NCI-H146 (cell line): ENCODE results near the gene FHL3.
"Not testable (repeated sequence)": the region's sequence is repeated elsewhere in the genome, so short reads cannot be mapped to it uniquely, and the experiment has no call there.

Experiments
- DNase-seq: peaks from one replicate; lab custom pipeline; 2025; lab: John Stamatoyannopoulos, UW

The FHL3 gene

DNA sequence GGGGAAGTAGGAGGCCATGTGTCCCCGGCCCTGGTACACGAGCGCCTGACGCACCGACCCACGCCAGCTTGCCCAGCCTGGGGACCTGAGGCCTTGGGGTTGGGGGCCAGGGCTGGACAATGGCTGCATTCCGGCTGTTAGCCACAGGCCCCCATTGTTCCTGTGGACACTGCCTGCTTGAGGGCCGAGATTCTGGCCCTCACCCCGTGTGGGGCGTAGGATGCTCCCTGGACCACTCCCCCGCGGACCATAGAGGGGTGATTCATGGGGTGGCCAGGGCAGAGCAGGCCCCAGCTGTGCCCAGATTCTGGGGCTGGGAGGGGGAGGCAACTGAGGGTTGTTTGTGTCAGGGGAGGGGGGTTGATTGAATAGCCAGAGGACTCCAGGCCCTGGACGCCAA lies 29.6 kb upstream of the FHL3 start:
- DNase-seq = no peak

GRCh38 chr1:38032992-38033391 lies 27.7 kb upstream of the FHL3 start:
- not testable (repeated sequence) for DNase-seq

- no peak for DNase-seq
These were observed 26.2 kb upstream of the FHL3 start for GRCh38 chr1:38031513-38031866.

DNA sequence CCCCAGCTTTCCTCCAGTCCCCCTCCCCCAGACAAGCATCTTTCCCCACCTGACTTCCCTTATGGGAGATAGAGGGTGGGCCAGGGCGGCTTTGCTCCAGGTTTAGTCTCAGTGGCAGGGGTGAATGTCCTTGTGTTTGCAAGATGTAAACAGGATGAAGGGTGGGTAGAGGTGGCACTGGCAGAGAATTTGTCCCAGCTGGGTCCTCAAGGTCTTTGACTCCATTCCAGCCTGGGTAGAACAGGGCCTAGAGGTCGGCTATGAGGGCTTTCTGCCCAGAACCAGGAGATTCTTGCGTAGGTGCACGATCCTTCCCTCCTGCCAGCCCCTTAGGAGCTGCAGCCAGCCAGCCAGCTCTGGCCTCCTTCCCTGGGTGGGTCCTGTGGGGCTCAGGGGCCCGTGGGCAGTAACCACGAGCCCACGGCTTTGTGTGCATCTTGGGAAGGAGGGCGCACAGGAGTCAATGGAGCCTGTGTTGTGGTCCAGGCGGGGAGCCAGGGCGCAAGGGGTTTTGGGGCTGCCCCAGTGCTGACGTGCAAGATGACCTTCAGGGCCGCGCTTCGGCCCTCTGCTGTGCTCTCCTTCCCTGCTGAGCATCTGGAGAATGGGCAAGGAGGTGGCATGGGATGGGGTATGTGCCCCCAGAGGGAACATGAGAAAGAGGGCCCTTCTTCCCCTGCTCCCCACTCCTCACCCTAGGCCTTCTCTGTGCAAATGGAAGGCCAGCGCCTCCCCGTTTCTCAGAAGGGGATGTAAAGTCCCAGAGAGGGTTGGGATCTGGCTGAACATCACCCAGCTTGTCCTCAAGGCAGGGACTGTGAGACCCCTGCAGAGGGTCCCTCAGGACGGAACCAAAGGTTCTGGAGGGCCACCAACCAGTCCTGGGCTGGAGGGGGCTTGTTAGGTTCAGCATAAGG lies 25.5 kb upstream of the FHL3 start:
- no peak for DNase-seq

GRCh38 chr1:38029685-38030511 lies 24.6 kb upstream of the FHL3 start:
- no peak for DNase-seq

DNA sequence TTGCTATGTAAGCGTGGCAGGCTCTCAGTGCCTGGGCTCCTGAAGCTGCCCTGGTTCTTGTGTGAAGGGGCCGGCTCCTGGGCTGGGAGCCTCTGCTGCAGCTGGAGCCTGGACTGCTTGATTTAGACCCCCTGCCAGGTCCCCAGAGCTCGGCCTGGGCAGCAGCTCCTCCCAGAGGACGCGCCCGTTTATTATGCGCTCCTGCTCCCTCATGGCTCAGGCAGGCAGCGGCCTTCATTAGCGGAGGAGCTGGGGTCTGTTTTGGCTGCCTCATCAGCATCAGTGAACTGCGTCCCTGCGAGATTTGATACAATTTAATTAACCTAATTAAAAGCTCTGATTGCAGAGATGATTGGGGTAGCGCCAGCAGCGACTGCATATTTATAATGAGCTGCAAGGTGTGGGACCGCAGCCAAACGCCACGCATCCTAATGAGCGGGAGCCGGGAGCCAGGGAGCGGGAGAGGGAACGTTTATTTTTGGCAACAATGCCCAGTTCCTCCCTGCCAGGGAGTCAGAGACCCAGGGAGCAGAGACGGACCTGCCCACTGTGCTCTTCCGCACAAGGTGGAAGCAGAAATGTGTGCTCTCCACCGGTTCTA lies 23.9 kb upstream of the FHL3 start:
- peak; percentile 77 for DNase-seq

- no peak for DNase-seq
These were observed 23.4 kb upstream of the FHL3 start for GRCh38 chr1:38028671-38029070.

GRCh38 chr1:38028105-38028591 lies 22.8 kb upstream of the FHL3 start:
- no peak for DNase-seq

- DNase-seq = no peak
These were observed 22.1 kb upstream of the FHL3 start for GRCh38 chr1:38027201-38028104.

DNA sequence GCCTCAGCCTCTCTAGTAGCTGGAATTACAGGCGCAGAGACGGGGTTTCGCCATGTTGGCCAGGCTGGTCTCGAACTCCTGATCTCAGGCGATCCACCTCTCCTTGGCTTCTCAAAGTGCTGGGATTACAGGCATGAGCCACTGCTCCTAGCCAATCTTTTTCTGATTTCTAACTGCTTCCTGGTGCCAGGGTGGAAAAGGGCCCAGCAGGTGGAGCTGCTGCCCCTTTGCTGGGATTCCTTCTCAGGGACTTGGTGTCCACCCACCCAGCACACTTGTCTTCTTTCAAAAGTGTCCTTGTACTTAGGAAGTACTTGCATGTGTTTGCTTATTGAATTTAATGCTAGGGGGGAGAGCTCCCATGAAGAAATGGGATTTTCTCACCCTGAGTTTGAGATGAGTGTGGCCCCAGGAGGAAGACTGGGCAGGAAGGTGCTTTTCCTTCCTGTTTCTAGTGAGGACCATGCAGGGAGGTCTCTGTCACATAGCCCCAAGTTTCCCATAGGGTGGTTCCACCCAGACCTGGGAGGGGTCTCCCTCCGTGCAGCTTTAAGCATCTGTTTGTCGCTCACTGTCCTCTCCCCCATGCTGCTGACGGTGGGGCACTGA lies 21.4 kb upstream of the FHL3 start:
- DNase-seq = no peak

GRCh38 chr1:38025664-38026063 lies 20.4 kb upstream of the FHL3 start:
- DNase-seq = no peak

DNA sequence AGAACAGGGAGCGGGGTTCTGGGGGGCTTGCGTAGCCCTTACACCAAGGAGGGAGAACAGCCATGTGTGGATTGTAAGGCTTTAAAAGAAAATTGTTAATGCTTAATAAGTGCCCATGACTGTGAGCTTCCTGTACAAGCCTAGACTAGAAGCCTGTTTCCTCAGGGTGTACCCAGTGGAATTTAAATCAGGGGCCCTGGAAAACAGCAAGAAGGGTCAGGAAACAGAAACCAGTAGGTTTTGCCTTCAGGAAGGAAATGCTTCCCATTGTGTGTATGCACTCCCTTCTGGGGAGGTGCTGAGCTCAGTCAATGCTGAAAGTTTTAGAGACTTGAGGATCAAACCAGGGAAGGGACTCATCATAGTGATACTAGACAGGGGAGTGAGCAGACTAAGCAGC lies 19.9 kb upstream of the FHL3 start:
- no peak for DNase-seq

- no peak for DNase-seq
These were observed 17.5 kb upstream of the FHL3 start for GRCh38 chr1:38022810-38023209.

- DNase-seq = no peak
These were observed 16.7 kb upstream of the FHL3 start for GRCh38 chr1:38021969-38022368.

GRCh38 chr1:38020396-38020795 lies 15.1 kb upstream of the FHL3 start:
- no peak for DNase-seq

DNA sequence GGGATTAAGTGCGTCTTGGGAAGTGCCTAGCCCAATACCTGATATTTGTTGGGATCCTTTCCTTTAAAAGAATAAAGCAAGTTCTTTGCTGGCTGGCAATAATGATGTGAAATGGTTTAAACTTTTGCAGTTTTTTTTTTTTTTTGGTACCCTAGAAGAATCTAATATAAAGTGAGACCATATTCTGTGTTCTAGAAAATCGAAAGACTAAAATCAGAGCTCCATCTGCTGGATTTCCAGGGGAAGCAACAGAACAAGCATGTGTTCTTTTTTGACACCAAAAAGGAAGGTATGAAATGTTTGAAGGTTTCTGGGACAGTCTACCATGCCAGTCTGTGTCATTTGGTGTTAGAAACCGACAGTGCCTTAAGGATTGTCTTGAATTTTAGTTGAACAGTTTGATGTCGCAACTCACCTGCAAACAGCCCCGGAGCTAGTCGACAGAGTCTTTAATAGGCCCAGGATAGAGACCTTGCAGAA lies 13.6 kb upstream of the FHL3 start:
- no peak for DNase-seq

DNA sequence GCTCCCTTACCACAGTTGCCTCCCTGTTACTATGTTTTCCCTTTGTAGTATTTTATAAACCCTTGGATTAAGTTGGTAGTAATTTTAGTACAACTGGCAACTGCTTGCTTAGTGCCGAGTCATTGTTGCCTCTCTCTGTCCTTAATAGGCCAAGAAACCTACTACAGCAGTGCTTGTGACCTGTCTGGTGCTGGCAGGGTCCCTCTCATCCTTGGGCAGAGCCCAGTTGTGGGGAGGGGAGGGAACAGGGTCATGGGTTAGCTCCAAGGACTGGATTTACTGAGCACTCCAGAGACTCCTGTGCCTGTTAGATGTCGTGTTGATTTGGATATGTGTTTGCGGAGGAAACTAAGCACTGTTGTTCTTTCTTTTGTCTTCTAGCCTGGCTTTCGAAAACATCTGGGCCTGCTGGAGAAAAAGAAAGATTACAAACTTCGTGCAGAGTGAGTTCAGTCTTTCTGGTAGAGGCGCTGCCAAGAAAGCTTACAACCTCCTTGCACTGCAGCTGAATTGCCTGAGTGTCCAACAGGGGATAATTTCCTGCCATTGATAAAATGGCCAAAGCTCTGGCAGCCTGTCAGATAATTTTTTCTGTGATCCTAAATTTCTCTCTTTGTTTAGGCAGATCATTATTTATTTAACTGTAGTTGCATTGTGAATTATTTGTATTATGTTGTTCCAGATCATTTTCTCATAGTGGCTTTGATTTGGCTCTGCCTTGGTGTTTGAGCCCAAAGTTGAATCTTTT lies 10.8 kb upstream of the FHL3 start:
- no peak for DNase-seq

DNA sequence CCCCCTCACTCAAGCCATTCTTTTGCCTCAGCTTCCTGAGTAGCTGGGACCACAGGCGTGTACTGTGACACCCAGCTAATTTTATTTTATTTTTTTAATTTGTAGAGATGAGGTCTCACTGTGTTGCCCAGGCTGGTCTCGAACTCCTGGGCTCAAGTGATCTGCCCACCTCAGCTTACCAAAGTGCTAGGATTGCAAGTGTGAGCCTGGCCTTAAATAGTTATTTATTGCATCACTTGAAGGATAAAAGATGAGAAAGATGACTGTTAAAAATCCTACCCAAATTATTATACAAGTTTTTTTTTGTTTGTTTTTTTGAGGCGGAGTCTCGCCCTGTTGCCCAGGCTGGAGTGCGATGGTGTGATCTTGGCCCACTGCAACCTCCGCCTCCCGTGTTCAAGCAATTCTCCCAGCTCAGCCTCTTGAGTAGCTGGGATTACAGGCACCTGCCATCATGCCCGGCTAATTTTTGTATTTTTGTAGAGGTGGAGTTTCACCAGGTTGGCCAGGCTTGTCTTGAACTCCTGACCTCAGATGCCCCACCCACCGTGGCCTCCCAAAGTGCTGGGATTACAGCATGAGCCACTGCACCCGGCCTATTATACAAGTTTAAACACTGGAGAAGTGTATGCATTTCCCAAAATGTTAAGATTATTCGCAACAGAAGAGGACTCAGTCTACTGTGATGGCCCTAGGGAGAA lies 9.6 kb upstream of the FHL3 start:
- DNase-seq = no peak

GRCh38 chr1:38014171-38014570 lies 8.9 kb upstream of the FHL3 start:
- DNase-seq = no peak

DNA sequence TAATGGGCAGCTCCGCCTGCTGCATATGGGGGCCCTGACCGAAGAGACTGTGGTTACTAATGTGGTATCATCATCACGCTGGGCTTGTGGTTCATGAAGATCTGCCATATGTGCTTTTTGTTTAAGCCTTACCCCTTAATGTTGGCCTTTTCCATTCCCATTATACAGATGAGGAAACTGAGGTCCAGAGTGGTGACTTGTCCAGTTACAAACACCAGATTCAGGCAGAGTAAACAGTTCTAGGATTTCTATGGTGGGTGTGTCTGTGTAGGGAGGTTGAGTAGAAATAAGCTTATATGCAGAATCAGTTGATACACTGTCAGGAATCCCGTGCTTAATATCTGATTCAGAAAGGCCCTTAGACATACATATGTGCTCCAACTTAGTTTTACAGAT lies 7.9 kb upstream of the FHL3 start:
- no peak for DNase-seq
